Left kidney (tissue), 8 donors: Measurements from ENCODE around the gene TNS2. TPM values are rescaled to one million over a fixed set of nuclear protein-coding genes. Genes with fewer than 3 reads are reported as not detected.
"Not testable (repeated sequence)": the region's sequence is repeated elsewhere in the genome, so short reads cannot be mapped to it uniquely, and the experiment has no call there.

Source experiments
- DNase-seq: peaks from one replicate; pipeline ENCODE4 v3.0.0-alpha.2; 2013
- long read RNA-seq, 8 donors: transcript quantifications; one replicate each; lab custom pipeline, GENCODE V29; 2026
- polyA plus RNA-seq: library from polyadenylated mRNA; unstranded; fragments of 120-200 nt; gene quantifications from one replicate; pipeline ENCODE4 v1.2.1, GENCODE V29; 2013; ENCODE audit not compliant: insufficient read length

The TNS2 gene
- polyA plus RNA-seq, result 115 TPM
- long read RNA-seq, donor 1, full-length matches to known transcripts, result 10 of 57 reads
- long read RNA-seq, donor 1, partial matches to known transcripts, result 47 of 57 reads
- long read RNA-seq, donor 1, other reads (novel, unspliced or antisense), result 0 of 57 reads
- long read RNA-seq, donor 2, partial matches to known transcripts, result 22 of 28 reads
- long read RNA-seq, donor 2, other reads (novel, unspliced or antisense), result 0 of 28 reads
- long read RNA-seq, donor 3, full-length matches to known transcripts, result 5 of 29 reads
- long read RNA-seq, donor 3, partial matches to known transcripts, result 24 of 29 reads
- long read RNA-seq, donor 3, other reads (novel, unspliced or antisense), result 0 of 29 reads
- long read RNA-seq, donor 4, partial matches to known transcripts, result 0 of 3 reads
- long read RNA-seq, donor 4, other reads (novel, unspliced or antisense), result 0 of 3 reads
- long read RNA-seq, donor 5, full-length matches to known transcripts, result 4 of 27 reads
- long read RNA-seq, donor 5, partial matches to known transcripts, result 23 of 27 reads
- long read RNA-seq, donor 5, other reads (novel, unspliced or antisense), result 0 of 27 reads
- long read RNA-seq, donor 6, partial matches to known transcripts, result 11 of 13 reads
- long read RNA-seq, donor 6, other reads (novel, unspliced or antisense), result 0 of 13 reads
- long read RNA-seq, donor 7, partial matches to known transcripts, result 43 of 48 reads
- long read RNA-seq, donor 7, other reads (novel, unspliced or antisense), result 0 of 48 reads
- long read RNA-seq, donor 8, partial matches to known transcripts, result 0 of 2 reads
- long read RNA-seq, donor 8, other reads (novel, unspliced or antisense), result 0 of 2 reads

- no peak for DNase-seq
These were observed at the start of gene TNS2 for GRCh38 chr12:53049571-53050318. Gene TNS2, plus strand, starts transcription at chr12:53050065. Its CDS starts 121 bp downstream, at chr12:53050186.

- DNase-seq, result no peak
These were observed 45.7 kb upstream of the TNS2 start for GRCh38 chr12:53004178-53004577.

- DNase-seq, result no peak
These were observed 45.3 kb upstream of the TNS2 start for GRCh38 chr12:53004582-53004981.

- DNase-seq, result no peak
These were observed 44.5 kb upstream of the TNS2 start for GRCh38 chr12:53005215-53005985.

GRCh38 chr12:53005986-53006809 is 43.7 kb upstream of the TNS2 start, which contains the start of gene EIF4B:
Gene EIF4B, plus strand, starts transcription at chr12:53006456. Its CDS starts 28 bp downstream, at chr12:53006484.
- peak; percentile 99 for DNase-seq

GRCh38 chr12:53006810-53007309 is 43.0 kb upstream of the TNS2 start:
- DNase-seq, result peak; percentile 54

GRCh38 chr12:53007343-53007742 is 42.5 kb upstream of the TNS2 start:
- no peak for DNase-seq

GRCh38 chr12:53008760-53009159 is 41.1 kb upstream of the TNS2 start:
- DNase-seq, result not testable (repeated sequence)

- no peak for DNase-seq
These were observed 38.9 kb upstream of the TNS2 start for GRCh38 chr12:53010955-53011354.

GRCh38 chr12:53011889-53012288 is 38.0 kb upstream of the TNS2 start:
- no peak for DNase-seq

GRCh38 chr12:53012928-53013327 is 36.9 kb upstream of the TNS2 start:
- DNase-seq, result no peak

- no peak for DNase-seq
These were observed 35.2 kb upstream of the TNS2 start for GRCh38 chr12:53014709-53015108.

- no peak for DNase-seq
These were observed 24.6 kb upstream of the TNS2 start for GRCh38 chr12:53025250-53025649.

GRCh38 chr12:53027014-53027413 is 22.9 kb upstream of the TNS2 start:
- not testable (repeated sequence) for DNase-seq

- DNase-seq, result no peak
These were observed 18.2 kb upstream of the TNS2 start for GRCh38 chr12:53031616-53032015.

GRCh38 chr12:53033832-53034231 is 16.0 kb upstream of the TNS2 start:
- DNase-seq, result not testable (repeated sequence)

GRCh38 chr12:53034459-53034858 is 15.4 kb upstream of the TNS2 start:
- no peak for DNase-seq

GRCh38 chr12:53036802-53037201 is 13.1 kb upstream of the TNS2 start:
- no peak for DNase-seq

- DNase-seq, result no peak
These were observed 10.0 kb upstream of the TNS2 start for GRCh38 chr12:53039851-53040250.
